H9 (cell line): ENCODE results near the gene QSOX1. TPM values are rescaled to one million over a fixed set of nuclear protein-coding genes. Genes with fewer than 3 reads are reported as not detected.
A peak's percentile ranks its signal among the peaks of the same experiment; 100 is the strongest.

ENCODE experiments used
- DNase-seq: peaks from one replicate; pipeline ENCODE4 v3.0.0-alpha.2; 2017
- H2AFZ ChIP-seq: one replicate; pipeline ENCODE4 v1.6.1; 2013; ENCODE audit warnings: mild to moderate bottlenecking, low read length, control low read depth, moderate library complexity
- H2AK5ac ChIP-seq: 2 replicates; pipeline ENCODE4 v1.6.1; 2013; ENCODE audit warnings: low read length, control low read depth, mixed read lengths; ENCODE audit not compliant: insufficient read length
- H2BK120ac ChIP-seq: one replicate; pipeline ENCODE4 v1.6.1; 2013; ENCODE audit warnings: low read depth, mild to moderate bottlenecking, low read length, control low read depth, inconsistent platforms; ENCODE audit not compliant: poor library complexity, severe bottlenecking
- H2BK12ac ChIP-seq: 2 replicates; pipeline ENCODE4 v1.6.1; 2013; ENCODE audit warnings: low read length, control low read depth, mixed read lengths, low read depth; ENCODE audit not compliant: insufficient read length
- H2BK15ac ChIP-seq: 2 replicates; pipeline ENCODE4 v1.6.1; 2013; ENCODE audit warnings: low read depth, low read length, control low read depth
- H2BK20ac ChIP-seq: one replicate; pipeline ENCODE4 v1.6.1; 2013; ENCODE audit warnings: low read depth, mild to moderate bottlenecking, low read length, control low read depth, inconsistent platforms; ENCODE audit not compliant: poor library complexity, severe bottlenecking
- H2BK5ac ChIP-seq: 2 replicates; pipeline ENCODE4 v1.6.1; 2013; ENCODE audit warnings: low read length, control low read depth, mixed read lengths; ENCODE audit not compliant: insufficient read length
- H3K14ac ChIP-seq: 2 replicates; pipeline ENCODE4 v1.6.1; 2013; ENCODE audit warnings: low read length, control low read depth; ENCODE audit not compliant: insufficient read depth
- H3K18ac ChIP-seq: 2 replicates; pipeline ENCODE4 v1.6.1; 2013; ENCODE audit warnings: low read depth, mild to moderate bottlenecking, mixed read lengths, low read length, control low read depth; ENCODE audit not compliant: insufficient read length
- H3K23ac ChIP-seq: 2 replicates; pipeline ENCODE4 v1.6.1; 2013; ENCODE audit warnings: low read length, control low read depth, mixed read lengths, low read depth; ENCODE audit not compliant: insufficient read length
- H3K23me2 ChIP-seq: 2 replicates; pipeline ENCODE4 v1.6.1; 2013; ENCODE audit warnings: low read depth, mild to moderate bottlenecking, mixed read lengths, low read length, control low read depth; ENCODE audit not compliant: insufficient read length, poor library complexity, severe bottlenecking
- H3K27ac ChIP-seq: 2 replicates; pipeline ENCODE4 v1.5.1; 2013; ENCODE audit warnings: low read length, control low read depth, mixed read lengths, low read depth; ENCODE audit not compliant: insufficient read length
- H3K27me3 ChIP-seq: 2 replicates; pipeline ENCODE4 v1.6.1; 2013; ENCODE audit warnings: low read length, control low read depth, inconsistent platforms; ENCODE audit not compliant: insufficient read depth
- H3K4ac ChIP-seq: 2 replicates; pipeline ENCODE4 v1.6.1; 2013; ENCODE audit warnings: low read depth, mild to moderate bottlenecking, control low read depth, inconsistent platforms, low read length, moderate library complexity
- H3K4me1 ChIP-seq: 2 replicates; pipeline ENCODE4 v1.6.1; 2013; ENCODE audit warnings: low read length, control low read depth, inconsistent platforms; ENCODE audit not compliant: insufficient read depth
- H3K4me2 ChIP-seq: 2 replicates; pipeline ENCODE4 v1.6.1; 2013; ENCODE audit warnings: low read length, control low read depth, mixed read lengths; ENCODE audit not compliant: insufficient read length, insufficient read depth
- H3K56ac ChIP-seq: 2 replicates; pipeline ENCODE4 v1.6.1; 2013; ENCODE audit warnings: low read depth, mild to moderate bottlenecking, mixed read lengths, low read length, control low read depth; ENCODE audit not compliant: insufficient read length
- H3K79me1 ChIP-seq: 2 replicates; pipeline ENCODE4 v1.6.1; 2013; ENCODE audit warnings: low read depth, mild to moderate bottlenecking, moderate library complexity, low read length, control low read depth, inconsistent platforms; ENCODE audit not compliant: insufficient read depth, poor library complexity, severe bottlenecking
- H3K79me2 ChIP-seq: 2 replicates; pipeline ENCODE4 v1.6.1; 2013; ENCODE audit warnings: low read length, control low read depth, inconsistent platforms; ENCODE audit not compliant: insufficient read depth
- H3K9ac ChIP-seq: 2 replicates; pipeline ENCODE4 v1.6.1; 2013; ENCODE audit warnings: low read length, control low read depth, mixed read lengths; ENCODE audit not compliant: insufficient read length; ENCODE audit errors: extremely low read depth
- H3K9me3 ChIP-seq: one replicate; pipeline ENCODE4 v1.6.1; 2013; ENCODE audit warnings: low read depth, low read length, inconsistent platforms; ENCODE audit not compliant: control insufficient read depth
- H3T11ph ChIP-seq: one replicate; pipeline ENCODE4 v1.6.1; 2013; ENCODE audit warnings: mild to moderate bottlenecking, low read length, control low read depth, inconsistent platforms
- H4K20me1 ChIP-seq: one replicate; pipeline ENCODE4 v1.6.1; 2013; ENCODE audit not compliant: control insufficient read depth, insufficient read length, insufficient read depth
- H4K5ac ChIP-seq: 2 replicates; pipeline ENCODE4 v1.6.1; 2013; ENCODE audit warnings: low read depth, mild to moderate bottlenecking, mixed read lengths, low read length, control low read depth; ENCODE audit not compliant: insufficient read length
- H4K8ac ChIP-seq: replicated peaks from 2 replicates; pipeline ENCODE4 v1.6.1; 2013; ENCODE audit warnings: low read length, control low read depth, mixed read lengths, low read depth; ENCODE audit not compliant: insufficient read length
- H4K91ac ChIP-seq: 2 replicates; pipeline ENCODE4 v1.6.1; 2013; ENCODE audit warnings: low read depth, mild to moderate bottlenecking, moderate library complexity, mixed read lengths, low read length, control low read depth; ENCODE audit not compliant: insufficient read length
- H3K27ac Mint-ChIP-seq, 3 experiments: 2 replicates in 2 of 3; 3 replicates in 1 of 3; pipeline ENCODE4 v1.8.0; 2020 to 2021; ENCODE audit warnings: mixed read lengths in 3 of 3, mild to moderate bottlenecking in 1 of 3, moderate library complexity in 1 of 3
- H3K27me3 Mint-ChIP-seq: 2 replicates; pipeline ENCODE4 v1.8.0; 2021; ENCODE audit warnings: low read depth, mild to moderate bottlenecking, moderate library complexity, mixed read lengths
- H3K36me3 Mint-ChIP-seq, 3 experiments: 2 replicates in 2 of 3; 3 replicates in 1 of 3; pipeline ENCODE4 v1.8.0; 2020 to 2021; ENCODE audit warnings: low read depth in 3 of 3, mixed read lengths in 3 of 3; ENCODE audit not compliant: insufficient read depth in 1 of 3
- H3K4me1 Mint-ChIP-seq, 2 experiments: 2 replicates each; pipeline ENCODE4 v1.8.0; 2020; ENCODE audit warnings: mixed read lengths in 2 of 2
- H3K4me3 Mint-ChIP-seq, 2 experiments: 2 replicates in 1 of 2; 3 replicates in 1 of 2; pipeline ENCODE4 v1.8.0; 2020 to 2021; ENCODE audit warnings: mild to moderate bottlenecking in 2 of 2, mixed read lengths in 2 of 2, moderate library complexity in 1 of 2
- H3K9me3 Mint-ChIP-seq, 2 experiments: 2 replicates in 1 of 2; 3 replicates in 1 of 2; pipeline ENCODE4 v1.8.0; 2020; ENCODE audit warnings: mild to moderate bottlenecking in 2 of 2, mixed read lengths in 2 of 2, moderate library complexity in 1 of 2
- CTCF ChIP-seq: fragments of 200-600 bp; sonication (generic); conservative IDR thresholded peaks from 3 replicates; pipeline ENCODE4 v1.8.0; 2021; ENCODE audit warnings: antibody characterized with exemption, mild to moderate bottlenecking
- WGBS: extraction: QIAGEN DNeasy Blood & Tissue Kit; methylation state at CpG from one replicate; pipeline ENCODE4 v1.1.7; 2013; ENCODE audit warnings: missing lambda C conversion rate, low lambda C conversion rate, mixed read lengths; ENCODE audit not compliant: insufficient read length; ENCODE audit errors: extremely low coverage; 5-methylcytosine and 5-hydroxymethylcytosine counted together
- total RNA-seq: library from RNA; stranded (reverse); gene quantifications from 2 replicates; pipeline ENCODE4 v1.2.1, GENCODE V29; 2021

QSOX1 gene
- total RNA-seq, 1 experiment from 2014 or later: 79.2 TPM

- H3K9me3 Mint-ChIP-seq: peaks cover 0 to 3% of the 10 kb centered on the region in 2 experiments; a peak in 1 of 5 replicates
- Histone ChIP-seq H2AFZ (no peak overlapping the region), H3K23ac (no peak overlapping the region), H3K4ac (no peak overlapping the region), H3K4me2 (no peak overlapping the region), H2BK5ac (no peak overlapping the region), H3K79me2 (no peaks in the 10 kb centered on the region), H3K56ac (no peak overlapping the region), H4K8ac (no peak overlapping the region), H2BK15ac (no peak overlapping the region), H2BK120ac (no peak overlapping the region), H3T11ph (no peak overlapping the region), H3K79me1 (no peaks in the 10 kb centered on the region), H3K18ac (no peak overlapping the region), H3K27me3 (peaks cover 45% of the 10 kb centered on the region), H2BK20ac (no peak overlapping the region), H4K5ac (no peak overlapping the region), H2BK12ac (no peak overlapping the region), H3K14ac (no peak overlapping the region), H4K91ac (no peak overlapping the region), H3K23me2 (peaks cover 26% of the 10 kb centered on the region), H4K20me1 (no peaks in the 10 kb centered on the region), H3K9ac (no peak overlapping the region), H3K27ac (no peak overlapping the region), H3K4me1 (peaks cover 9% of the 10 kb centered on the region), H3K9me3 (no peaks in the 10 kb centered on the region), H2AK5ac (no peak overlapping the region)
- TF ChIP-seq CTCF: no peak
- H3K4me1 Mint-ChIP-seq: peaks cover 77 to 88% of the 10 kb centered on the region in 2 experiments
- DNase-seq: no peak
- peak overlapping the region; percentile 6 to 89; a peak in 4 of 5 replicates for H3K4me3 Mint-ChIP-seq
- H3K27ac Mint-ChIP-seq: peak overlapping the region in 2 of 3 experiments; percentile 67 to 91; a peak in 4 of 7 replicates
- WGBS: no CpG with 5 or more reads among the region's 7 CpGs
- H3K36me3 Mint-ChIP-seq: no peaks in the 10 kb centered on the region
- peaks cover 86% of the 10 kb centered on the region for H3K27me3 Mint-ChIP-seq
These were observed 83.3 kb downstream of the QSOX1 start for GRCh38 chr1:180237869-180238476.
